Esophagus muscularis mucosa (tissue), 4 donors: ENCODE data around the gene CLEC4F. TPM values are rescaled to one million over a fixed set of nuclear protein-coding genes. Genes with fewer than 3 reads are reported as not detected.

Experiments used
- DNase-seq: peaks from one replicate; pipeline ENCODE4 v3.0.0-alpha.2; 2017; ENCODE audit errors: extremely low spot score
- H3K27ac ChIP-seq, 4 donors: fragments of 200-600 bp; sonication (generic); replicated peaks in 1 of 4; 1 replicate in 3 of 4; 2 replicates in 1 of 4; pipeline ENCODE4 v1.5.1; 2016 to 2019; ENCODE audit warnings: mild to moderate bottlenecking in 1 of 4
- H3K27me3 ChIP-seq, 4 donors: fragments of 200-600 bp; sonication (generic); one replicate each; pipeline versions ENCODE4 v1.5.1 to v1.6.0; 2016 to 2019
- H3K36me3 ChIP-seq, 4 donors: fragments of 200-600 bp; sonication (generic); one replicate each; pipeline ENCODE4 v1.5.1; 2016 to 2019
- H3K4me1 ChIP-seq, 4 donors: fragments of 200-600 bp; sonication (generic); one replicate each; pipeline ENCODE4 v1.5.1; 2016 to 2019
- H3K4me3 ChIP-seq, 4 donors: fragments of 200-600 bp; sonication (generic); 1 replicate in 2 of 4; 2 replicates in 2 of 4; pipeline ENCODE4 v1.5.1; 2016 to 2019; ENCODE audit warnings: mild to moderate bottlenecking in 4 of 4, moderate library complexity in 1 of 4
- H3K9me3 ChIP-seq, 4 donors: fragments of 200-600 bp; sonication (generic); 1 replicate in 3 of 4; 2 replicates in 1 of 4; pipeline ENCODE4 v1.5.1; 2016 to 2019
- CTCF ChIP-seq, 3 experiments: fragments of 200-600 bp in 2 of 3; fragments of 450-650 bp in 1 of 3; sonication (generic) in 2 of 3; IDR thresholded peaks; one replicate each; pipeline ENCODE4 v1.5.1; 2017 to 2019; ENCODE audit warnings: antibody characterized with exemption in 3 of 3, mild to moderate bottlenecking in 2 of 3, moderate library complexity in 1 of 3
- EP300 ChIP-seq: sonication (generic); formaldehyde crosslinking; IDR thresholded peaks from one replicate; pipeline ENCODE4 v1.6.1; 2017; ENCODE audit warnings: antibody characterized with exemption
- POLR2A ChIP-seq: fragments of 450-650 bp; IDR thresholded peaks from one replicate; pipeline ENCODE4 v1.6.1; 2017; ENCODE audit warnings: antibody characterized with exemption, moderate library complexity, mild to moderate bottlenecking, low read depth
- POLR2AphosphoS5 ChIP-seq, 2 donors: sonication (generic); formaldehyde crosslinking; IDR thresholded peaks; one replicate each; pipeline ENCODE4 v1.6.1; 2017; ENCODE audit warnings: antibody characterized with exemption in 2 of 2
- WGBS: methylation state at CpG from one replicate; pipeline ENCODE4 v1.1.5; 2018; 5-methylcytosine and 5-hydroxymethylcytosine counted together
- intact Hi-C: fragments of 100-400 bp; cut with DNase I; formaldehyde crosslinking; loops from one replicate; pipeline ENCODE4 v1.15.1; 2023
- total RNA-seq, 4 donors: library from RNA; depleted of rRNA; stranded (reverse); fragments of >200 nt; gene quantifications; one replicate each; pipeline versions ENCODE4 v1.1.0 to v1.2.1, GENCODE V29; 2016

The CLEC4F gene
- total RNA-seq, 4 donors from 2014 or later, result 0.13 to 0.63 (median 0.42) TPM; not detected in 1

- intact Hi-C loops, result no loop called here
- H3K27ac ChIP-seq, result no peak overlapping the region
- WGBS, result 85% methylated on average over 5 of the region's 7 CpGs
- no peak overlapping the region for H3K4me3 ChIP-seq
- no peak for TF ChIP-seq EP300
- no peak for TF ChIP-seq POLR2A
- no peak for TF ChIP-seq POLR2AphosphoS5 (IDR thresholded peaks at IDR 0.05)
- TF ChIP-seq CTCF (IDR thresholded peaks at IDR 0.05), result no peak
- no peaks in the 10 kb centered on the region for H3K36me3 ChIP-seq
- H3K27me3 ChIP-seq, result peaks cover 0 to 17% (median 3%) of the 10 kb centered on the region in 4 donors
- H3K9me3 ChIP-seq, result no peaks in the 10 kb centered on the region
- H3K4me1 ChIP-seq, result no peaks in the 10 kb centered on the region
- peak; percentile 26 for DNase-seq
Measured at GRCh38 chr2:70842401-70842800, 22.0 kb upstream of the CLEC4F start.

GRCh38 chr2:70837980-70838925, 17.9 kb upstream of the CLEC4F start:
- TF ChIP-seq CTCF (IDR thresholded peaks at IDR 0.05) (no peak), POLR2AphosphoS5 (IDR thresholded peaks at IDR 0.05) (no peak), POLR2A (no peak), EP300 (no peak)
- Histone ChIP-seq H3K4me3 (no peak overlapping the region), H3K27ac (no peak overlapping the region), H3K4me1 (no peaks in the 10 kb centered on the region), H3K36me3 (no peaks in the 10 kb centered on the region), H3K9me3 (no peaks in the 10 kb centered on the region), H3K27me3 (peaks cover 0 to 26% (median 3%) of the 10 kb centered on the region in 4 donors)
- DNase-seq, result no peak
- WGBS, result 80% methylated on average over 10 of the region's 10 CpGs
- intact Hi-C loops, result no loop called here

- H3K4me1 ChIP-seq, result no peaks in the 10 kb centered on the region
- intact Hi-C loops, result no loop called here
- H3K36me3 ChIP-seq, result no peaks in the 10 kb centered on the region
- H3K27ac ChIP-seq, result no peak within 1 kb of the TSS
- peaks cover 0 to 13% (median 0%) of the 10 kb centered on the region in 4 donors for H3K27me3 ChIP-seq
- no peak for TF ChIP-seq CTCF (IDR thresholded peaks at IDR 0.05)
- no peak for TF ChIP-seq POLR2AphosphoS5 (IDR thresholded peaks at IDR 0.05)
- TF ChIP-seq EP300, result no peak
- no peak for TF ChIP-seq POLR2A
- no peak within 1 kb of the TSS for H3K4me3 ChIP-seq
- peak; percentile 79 for DNase-seq
- H3K9me3 ChIP-seq, result no peaks in the 10 kb centered on the region
- WGBS, result 94% methylated on average over 4 of the region's 4 CpGs
Measured at GRCh38 chr2:70835643-70836042, 15.2 kb upstream of the CLEC4F start, which contains the start of gene CD207. Gene CD207, minus strand, starts transcription at chr2:70835816. Its CDS starts 40 bp downstream, at chr2:70835776.

- Histone ChIP-seq H3K4me3 (no peak overlapping the region), H3K4me1 (peaks cover 0 to 6% (median 0%) of the 10 kb centered on the region in 4 donors), H3K27ac (no peak overlapping the region), H3K27me3 (peaks cover 0 to 13% (median 0%) of the 10 kb centered on the region in 4 donors), H3K36me3 (no peaks in the 10 kb centered on the region), H3K9me3 (no peaks in the 10 kb centered on the region)
- 76% methylated on average over 4 of the region's 4 CpGs for WGBS
- peak; percentile 72 for DNase-seq
- intact Hi-C loops, result no loop called here
- no peak for TF ChIP-seq EP300
Measured at GRCh38 chr2:70834881-70835280, 14.5 kb upstream of the CLEC4F start.

GRCh38 chr2:70834106-70834505, 13.7 kb upstream of the CLEC4F start:
- Histone ChIP-seq H3K27me3 (peaks cover 0 to 13% (median 0%) of the 10 kb centered on the region in 4 donors), H3K36me3 (no peaks in the 10 kb centered on the region), H3K27ac (no peak overlapping the region), H3K4me3 (no peak overlapping the region), H3K4me1 (peaks cover 0 to 13% (median 2%) of the 10 kb centered on the region in 4 donors), H3K9me3 (no peaks in the 10 kb centered on the region)
- WGBS, result 95% methylated on average over 2 of the region's 2 CpGs
- intact Hi-C loops, result no loop called here
- peak; percentile 57 for DNase-seq
- TF ChIP-seq EP300 (no peak), POLR2AphosphoS5 (IDR thresholded peaks at IDR 0.05) (no peak), POLR2A (no peak), CTCF (IDR thresholded peaks at IDR 0.05) (no peak)
